GM10266 (cell line): ENCODE measurements around the gene LRIT2.

Source experiments
- DNase-seq: peaks from one replicate; pipeline ENCODE4 v3.0.0; 2012; ENCODE audit errors: extremely low spot score
- TF ChIP-seq, protein P1 (sequence below): IDR thresholded peaks from 2 replicates; pipeline ENCODE4 v1.5.1; 2012; ENCODE audit warnings: mild to moderate bottlenecking, low read depth; ENCODE audit not compliant: control insufficient read depth, insufficient read depth; ENCODE audit errors: missing control alignments

LRIT2 gene

DNA sequence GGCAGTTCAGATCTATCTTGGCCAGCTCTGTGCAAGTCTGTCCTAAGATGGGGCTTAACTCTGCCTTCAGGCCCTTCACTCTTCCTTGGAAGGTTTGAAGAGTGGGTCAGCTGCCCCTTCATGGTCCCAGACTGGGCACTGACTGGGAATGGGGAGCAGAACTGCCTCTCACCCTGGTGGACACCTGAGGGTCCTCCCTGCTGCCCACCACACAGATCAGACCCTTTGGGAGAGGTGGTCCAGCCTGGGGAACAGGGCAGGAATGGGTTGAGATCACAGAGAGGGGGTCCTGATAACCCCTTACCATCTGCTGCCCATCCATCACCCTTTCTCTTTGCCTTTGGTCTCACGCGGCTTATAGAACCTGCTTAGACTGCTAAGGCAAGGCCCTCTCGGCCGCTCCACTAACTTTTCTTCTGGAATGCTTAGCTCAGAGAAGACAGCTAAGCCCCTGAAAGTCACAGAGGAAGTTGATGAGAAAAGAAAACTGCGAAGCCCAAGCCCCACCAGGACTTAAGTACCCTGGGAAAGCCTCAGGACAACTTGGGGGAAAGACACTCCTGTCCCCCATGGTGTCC lies 31.4 kb downstream of the LRIT2 start:
- no peak for DNase-seq
- TF ChIP-seq, protein P1, sequence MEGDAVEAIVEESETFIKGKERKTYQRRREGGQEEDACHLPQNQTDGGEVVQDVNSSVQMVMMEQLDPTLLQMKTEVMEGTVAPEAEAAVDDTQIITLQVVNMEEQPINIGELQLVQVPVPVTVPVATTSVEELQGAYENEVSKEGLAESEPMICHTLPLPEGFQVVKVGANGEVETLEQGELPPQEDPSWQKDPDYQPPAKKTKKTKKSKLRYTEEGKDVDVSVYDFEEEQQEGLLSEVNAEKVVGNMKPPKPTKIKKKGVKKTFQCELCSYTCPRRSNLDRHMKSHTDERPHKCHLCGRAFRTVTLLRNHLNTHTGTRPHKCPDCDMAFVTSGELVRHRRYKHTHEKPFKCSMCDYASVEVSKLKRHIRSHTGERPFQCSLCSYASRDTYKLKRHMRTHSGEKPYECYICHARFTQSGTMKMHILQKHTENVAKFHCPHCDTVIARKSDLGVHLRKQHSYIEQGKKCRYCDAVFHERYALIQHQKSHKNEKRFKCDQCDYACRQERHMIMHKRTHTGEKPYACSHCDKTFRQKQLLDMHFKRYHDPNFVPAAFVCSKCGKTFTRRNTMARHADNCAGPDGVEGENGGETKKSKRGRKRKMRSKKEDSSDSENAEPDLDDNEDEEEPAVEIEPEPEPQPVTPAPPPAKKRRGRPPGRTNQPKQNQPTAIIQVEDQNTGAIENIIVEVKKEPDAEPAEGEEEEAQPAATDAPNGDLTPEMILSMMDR: no peak

DNA sequence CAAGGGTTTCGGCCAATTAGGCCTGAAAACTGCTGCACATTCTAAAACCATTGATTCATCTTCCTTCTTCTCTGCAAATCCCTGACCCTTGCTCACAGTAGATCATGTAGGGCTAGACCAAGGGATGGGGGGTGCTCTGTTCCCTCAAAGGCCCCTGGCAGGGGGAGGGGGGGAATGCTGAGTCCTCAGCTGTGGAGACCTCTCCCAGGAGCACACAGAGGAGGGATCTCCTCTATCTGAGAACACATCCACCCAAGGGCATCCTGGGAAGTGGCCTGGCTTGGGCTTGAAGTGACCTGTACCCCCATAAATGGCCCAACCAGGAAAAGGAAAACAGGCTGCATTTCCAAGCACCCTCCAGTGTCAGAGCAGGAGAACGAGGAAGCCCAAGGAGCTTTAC lies 32.0 kb downstream of the LRIT2 start:
- no peak for DNase-seq
- TF ChIP-seq, protein P1: no peak

DNA sequence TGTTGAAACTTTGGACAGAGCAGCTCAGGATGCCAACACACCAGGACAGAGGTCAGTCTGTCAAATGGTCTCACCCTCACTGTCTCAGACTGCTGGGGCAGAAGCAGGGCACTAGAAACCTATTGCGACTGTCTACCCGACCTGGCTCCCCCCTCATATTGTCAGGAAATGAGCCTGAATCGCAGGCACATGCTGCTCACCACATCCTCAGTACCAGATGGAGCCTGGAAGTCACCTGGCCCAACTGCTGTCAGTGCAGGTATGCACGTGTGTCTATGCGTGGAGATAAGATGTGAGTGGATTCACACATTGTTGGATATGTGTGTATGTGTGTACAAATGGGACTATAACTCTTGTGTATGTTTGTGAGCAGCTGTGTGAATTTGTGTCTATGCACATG lies 34.2 kb downstream of the LRIT2 start:
- no peak for DNase-seq
- TF ChIP-seq, protein P1: no peak

DNA sequence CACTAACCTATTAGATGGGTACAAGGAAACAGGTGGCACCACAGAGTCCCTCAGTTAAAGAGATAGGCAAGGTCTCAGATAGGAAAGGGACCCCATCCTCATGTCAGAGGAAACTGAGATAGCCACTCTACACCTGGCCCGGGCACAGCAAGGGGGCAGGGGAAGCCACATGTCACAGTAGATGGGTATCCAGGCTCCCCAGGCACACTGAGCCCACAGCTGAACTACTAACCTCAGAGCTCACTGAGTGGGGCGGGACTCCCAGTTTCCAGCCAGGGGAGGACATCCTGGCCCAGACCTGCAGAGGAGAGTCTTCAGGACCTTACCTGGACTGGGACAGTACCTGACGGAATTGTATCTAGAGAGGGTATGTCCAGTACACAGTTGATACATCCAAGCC lies 34.7 kb downstream of the LRIT2 start:
- TF ChIP-seq, protein P1: no peak
- DNase-seq: no peak

DNA sequence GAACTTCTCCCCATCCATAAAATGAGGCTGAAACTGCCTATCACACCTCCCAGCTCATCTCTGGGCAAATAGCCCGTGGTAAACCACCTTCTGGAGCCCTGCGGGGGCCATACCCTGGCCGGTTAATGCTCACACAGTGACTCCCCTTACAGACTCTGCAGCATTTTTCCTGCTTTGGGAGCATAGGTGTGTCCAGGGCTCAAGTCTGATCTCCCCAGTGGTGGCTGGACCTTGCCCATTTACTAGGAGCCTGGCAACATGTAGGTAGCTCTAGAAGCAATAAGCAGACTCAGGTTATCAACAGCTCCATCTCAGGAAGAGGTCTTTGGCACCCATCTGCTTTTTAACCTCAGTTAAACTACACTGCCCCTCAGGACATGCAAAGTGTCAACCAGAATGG lies 36.5 kb downstream of the LRIT2 start:
- TF ChIP-seq, protein P1: no peak

DNA sequence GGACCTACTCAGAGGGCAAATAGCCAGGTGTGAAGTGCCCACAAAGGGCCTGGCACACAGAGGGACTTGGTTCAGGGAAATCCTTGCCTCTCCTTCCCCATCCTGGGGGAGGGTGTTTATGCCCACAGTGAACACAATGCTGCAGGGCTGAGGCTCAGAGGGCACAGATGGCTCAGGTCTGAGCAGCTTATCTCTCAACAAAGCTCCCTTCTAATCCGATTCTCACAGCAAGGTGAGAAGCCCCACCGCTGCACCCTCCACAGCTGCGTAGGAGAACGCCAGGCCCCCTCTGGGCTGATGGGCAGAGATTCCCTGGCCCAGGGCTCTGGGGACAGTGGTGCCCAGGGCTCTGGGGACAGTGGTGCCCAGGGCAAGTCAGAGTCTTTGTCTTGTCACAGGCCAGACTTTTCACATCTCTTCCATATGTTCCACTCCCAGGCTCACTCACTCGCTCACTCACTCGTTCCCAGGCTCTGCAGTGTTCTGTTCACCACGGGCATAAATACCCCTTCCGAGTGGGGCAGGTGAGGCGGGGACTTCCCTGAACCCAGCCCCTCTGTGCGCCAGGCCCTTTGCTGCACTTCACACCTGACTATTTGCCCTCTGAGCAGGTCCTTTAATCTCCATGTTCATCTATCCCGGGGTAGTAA lies 39.7 kb downstream of the LRIT2 start:
- no peak for DNase-seq
- TF ChIP-seq, protein P1: no peak

More for the DNA sequence above, 36.5 kb downstream of the LRIT2 start:
- DNase-seq: no peak

DNA sequence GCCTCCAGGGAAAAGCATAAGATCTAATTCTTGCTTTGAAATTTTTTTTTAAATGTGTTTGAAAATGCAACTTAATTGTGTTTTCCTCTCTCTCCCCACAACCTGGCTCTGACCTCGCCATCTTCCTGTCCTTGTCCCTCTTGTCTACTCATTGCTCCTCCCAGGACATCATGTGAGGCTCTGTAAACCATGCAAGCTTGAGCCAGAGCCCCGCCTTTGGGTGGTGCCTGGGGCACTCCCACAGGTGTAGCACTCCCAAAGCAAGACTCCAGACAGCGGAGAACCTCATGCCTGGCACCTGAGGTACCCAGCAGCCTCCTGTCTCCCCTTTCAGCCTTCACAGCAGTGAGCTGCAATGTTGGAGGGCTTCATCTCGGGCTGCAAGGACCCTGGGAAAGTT lies 40.8 kb downstream of the LRIT2 start:
- TF ChIP-seq, protein P1: no peak
- no peak for DNase-seq
